Endothelial cell of umbilical vein (primary cell): Measurements from ENCODE around the gene GTF2H1.

Source experiments
- EZH2 ChIP-seq: IDR thresholded peaks from 2 replicates; pipeline ENCODE4 v1.6.1; 2012; ENCODE audit warnings: borderline replicate concordance, low read depth, mild to moderate bottlenecking, moderate library complexity, low read length, inconsistent platforms; ENCODE audit not compliant: severe bottlenecking
- FOS ChIP-seq: IDR thresholded peaks from 2 replicates; pipeline ENCODE4 v1.6.1; 2011; ENCODE audit warnings: mild to moderate bottlenecking, low read length, moderate library complexity, borderline replicate concordance; ENCODE audit not compliant: insufficient read depth
- GATA2 ChIP-seq: IDR thresholded peaks from 2 replicates; pipeline ENCODE4 v1.7.0; 2011; ENCODE audit warnings: low read depth, mild to moderate bottlenecking, moderate library complexity, mixed read lengths, low read length; ENCODE audit not compliant: insufficient read length, insufficient read depth
- JUN ChIP-seq: IDR thresholded peaks from 2 replicates; pipeline ENCODE4 v1.6.1; 2011; ENCODE audit warnings: borderline replicate concordance, low read depth; ENCODE audit not compliant: insufficient read length, insufficient read depth
- MYC ChIP-seq: IDR thresholded peaks from one replicate; pipeline ENCODE4 v1.6.1; 2011; ENCODE audit warnings: mild to moderate bottlenecking, low read depth, low read length
- POLR2A ChIP-seq: IDR thresholded peaks from 2 replicates; pipeline ENCODE4 v1.6.1; 2012; ENCODE audit warnings: low read depth, mild to moderate bottlenecking, control low read depth, low read length
- POLR2AphosphoS5 ChIP-seq: IDR thresholded peaks from 2 replicates; pipeline ENCODE4 v1.6.1; 2012; ENCODE audit warnings: low read depth, mild to moderate bottlenecking, control low read depth, low read length, moderate library complexity; ENCODE audit not compliant: insufficient read depth
- TF ChIP-seq, protein P1 (sequence below), 2 donors: IDR thresholded peaks; 1 replicate in 1 of 2; 2 replicates in 1 of 2; pipeline ENCODE4 v1.5.1; 2011; ENCODE audit warnings: low read length in 2 of 2, mild to moderate bottlenecking in 2 of 2, moderate library complexity in 2 of 2, control low read depth in 1 of 2, inconsistent platforms in 1 of 2, low read depth in 1 of 2; ENCODE audit not compliant: insufficient read depth in 1 of 2; ENCODE audit errors: extremely low read depth in 1 of 2
- TF ChIP-seq, protein P2 (sequence below): IDR thresholded peaks from 2 replicates; pipeline ENCODE4 v1.6.1; 2011; ENCODE audit not compliant: insufficient read depth, insufficient read length

DNA sequence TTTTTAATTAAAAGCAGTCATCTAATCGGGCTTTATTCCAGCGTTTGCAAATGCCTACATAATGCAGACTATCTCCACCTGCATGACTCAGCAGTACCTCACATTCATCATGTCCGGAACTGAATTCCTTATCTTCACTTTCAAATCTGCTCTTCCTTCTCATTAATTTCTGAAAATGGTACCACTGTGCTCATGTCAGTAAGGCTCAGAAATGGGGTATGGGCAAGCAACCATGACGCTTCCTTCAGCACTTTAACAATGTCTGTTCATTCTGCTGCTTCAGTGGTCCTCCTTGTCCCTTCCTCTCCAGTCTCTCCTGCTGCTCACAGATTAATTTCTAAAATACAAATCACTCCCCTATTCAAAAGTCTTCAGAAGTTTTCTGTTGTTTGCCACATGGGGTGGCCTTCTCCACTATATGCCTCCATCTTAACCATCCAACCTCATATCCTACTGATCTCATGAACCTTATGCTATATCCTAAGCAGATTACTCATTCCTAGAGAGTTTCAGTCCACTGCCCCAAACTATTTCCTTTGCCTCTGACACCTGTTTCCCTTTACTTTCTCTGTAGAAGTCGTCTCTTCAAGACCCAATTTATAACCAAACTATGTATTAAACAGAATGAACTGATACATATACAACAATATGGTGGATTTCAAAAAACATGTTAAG is 7.0 kb downstream of the GTF2H1 start:
- TF ChIP-seq POLR2A (no peak), POLR2AphosphoS5 (no peak), EZH2 (no peak), MYC (no peak), JUN (no peak), FOS (no peak), GATA2 (no peak)
- TF ChIP-seq, protein P1, sequence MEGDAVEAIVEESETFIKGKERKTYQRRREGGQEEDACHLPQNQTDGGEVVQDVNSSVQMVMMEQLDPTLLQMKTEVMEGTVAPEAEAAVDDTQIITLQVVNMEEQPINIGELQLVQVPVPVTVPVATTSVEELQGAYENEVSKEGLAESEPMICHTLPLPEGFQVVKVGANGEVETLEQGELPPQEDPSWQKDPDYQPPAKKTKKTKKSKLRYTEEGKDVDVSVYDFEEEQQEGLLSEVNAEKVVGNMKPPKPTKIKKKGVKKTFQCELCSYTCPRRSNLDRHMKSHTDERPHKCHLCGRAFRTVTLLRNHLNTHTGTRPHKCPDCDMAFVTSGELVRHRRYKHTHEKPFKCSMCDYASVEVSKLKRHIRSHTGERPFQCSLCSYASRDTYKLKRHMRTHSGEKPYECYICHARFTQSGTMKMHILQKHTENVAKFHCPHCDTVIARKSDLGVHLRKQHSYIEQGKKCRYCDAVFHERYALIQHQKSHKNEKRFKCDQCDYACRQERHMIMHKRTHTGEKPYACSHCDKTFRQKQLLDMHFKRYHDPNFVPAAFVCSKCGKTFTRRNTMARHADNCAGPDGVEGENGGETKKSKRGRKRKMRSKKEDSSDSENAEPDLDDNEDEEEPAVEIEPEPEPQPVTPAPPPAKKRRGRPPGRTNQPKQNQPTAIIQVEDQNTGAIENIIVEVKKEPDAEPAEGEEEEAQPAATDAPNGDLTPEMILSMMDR (IDR thresholded peaks at IDR 0.05; ENCODE audit: extremely low read depth in 1 of 2, insufficient read depth in 1 of 2, low read depth in 1 of 2, low read length in 2 of 2), result no peak
- TF ChIP-seq, protein P2, sequence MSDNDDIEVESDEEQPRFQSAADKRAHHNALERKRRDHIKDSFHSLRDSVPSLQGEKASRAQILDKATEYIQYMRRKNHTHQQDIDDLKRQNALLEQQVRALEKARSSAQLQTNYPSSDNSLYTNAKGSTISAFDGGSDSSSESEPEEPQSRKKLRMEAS, result no peak
